NCI-H345 (cell line): ENCODE data around the gene CFLAR.
"Not testable (repeated sequence)": the region's sequence is repeated elsewhere in the genome, so short reads cannot be mapped to it uniquely, and the experiment has no call there.

Experiments used
- DNase-seq: peaks from one replicate; lab custom pipeline; 2025; lab: John Stamatoyannopoulos, UW

The CFLAR gene

GRCh38 chr2:201183365-201183727 lies 67.4 kb downstream of the CFLAR start:
- DNase-seq: no peak

GRCh38 chr2:201183835-201184234 lies 67.9 kb downstream of the CFLAR start:
- not testable (repeated sequence) for DNase-seq

- DNase-seq: not testable (repeated sequence)
Observed at GRCh38 chr2:201184248-201184647, 68.3 kb downstream of the CFLAR start.

DNA sequence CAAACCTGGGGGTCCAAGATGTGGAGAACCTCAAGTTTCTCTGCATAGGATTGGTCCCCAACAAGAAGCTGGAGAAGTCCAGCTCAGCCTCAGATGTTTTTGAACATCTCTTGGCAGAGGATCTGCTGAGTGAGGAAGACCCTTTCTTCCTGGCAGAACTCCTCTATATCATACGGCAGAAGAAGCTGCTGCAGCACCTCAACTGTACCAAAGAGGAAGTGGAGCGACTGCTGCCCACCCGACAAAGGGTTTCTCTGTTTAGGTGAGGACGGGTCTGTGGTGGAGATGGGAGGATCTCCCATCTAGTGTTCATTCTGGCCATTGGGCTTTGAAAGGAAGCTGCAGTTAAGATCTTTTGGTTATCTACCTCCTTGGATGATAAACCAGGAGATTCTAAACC lies 69.9 kb downstream of the CFLAR start:
- DNase-seq: no peak

DNA sequence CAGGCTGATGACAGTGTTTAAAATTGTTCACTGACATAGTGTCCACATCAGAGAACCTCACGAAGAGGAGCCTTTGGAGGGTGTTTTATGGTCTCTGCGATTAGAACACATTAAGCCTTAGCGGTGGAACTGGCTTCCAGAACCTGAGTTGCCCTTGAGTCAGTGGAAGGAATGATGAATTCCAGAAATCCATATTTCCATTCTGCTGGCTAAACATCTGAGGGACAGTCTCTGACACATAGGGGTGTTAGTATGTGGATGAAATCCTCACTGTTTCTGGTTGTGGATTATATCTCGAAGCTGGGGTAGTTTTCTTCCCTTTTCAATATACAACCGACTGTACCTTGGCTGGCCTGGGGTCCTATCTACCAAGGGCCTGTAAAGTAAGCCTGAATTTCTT lies 71.0 kb downstream of the CFLAR start:
- DNase-seq: no peak

DNA sequence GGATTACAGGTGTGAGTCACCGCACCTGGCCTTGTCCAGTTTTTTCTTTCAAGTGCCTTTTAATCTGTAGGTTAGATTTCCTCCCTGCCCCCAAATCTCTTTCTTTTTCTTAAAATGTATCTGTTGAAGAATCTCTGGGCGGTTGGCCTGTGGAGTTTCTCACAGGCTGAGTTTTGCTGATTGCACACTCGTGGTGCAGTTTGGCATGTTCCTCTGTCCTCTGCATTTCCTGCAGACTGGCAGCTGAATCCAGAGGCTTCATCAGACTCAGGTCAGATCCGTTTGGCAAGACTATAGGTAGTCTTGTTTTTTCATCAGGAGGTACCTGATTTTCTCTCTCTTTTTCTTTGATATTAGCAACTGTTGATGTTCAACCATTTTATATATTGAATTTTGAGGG lies 72.5 kb downstream of the CFLAR start:
- DNase-seq: no peak

GRCh38 chr2:201191132-201191875 lies 75.3 kb downstream of the CFLAR start:
- DNase-seq: no peak

DNA sequence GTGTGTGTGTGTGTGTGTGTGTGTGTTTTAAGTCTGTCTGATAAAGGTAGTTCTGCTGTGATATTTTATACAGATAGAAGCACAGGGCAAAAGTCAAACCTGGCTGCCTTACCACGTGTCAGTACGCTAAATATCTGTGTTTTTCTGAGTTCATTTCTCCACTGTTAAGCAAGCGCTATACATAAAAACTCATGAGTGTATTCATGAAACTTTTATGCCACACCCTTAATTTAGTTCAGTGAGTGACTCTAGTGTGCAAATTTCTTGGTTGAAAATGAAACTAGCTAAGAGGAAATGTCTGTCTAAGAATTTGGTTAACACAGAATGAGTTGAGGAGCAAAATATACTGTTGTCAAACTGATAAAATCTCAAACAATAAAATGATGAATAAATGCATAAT lies 78.1 kb downstream of the CFLAR start:
- DNase-seq: no peak

GRCh38 chr2:201195331-201195730 lies 79.4 kb downstream of the CFLAR start:
- DNase-seq: no peak

DNA sequence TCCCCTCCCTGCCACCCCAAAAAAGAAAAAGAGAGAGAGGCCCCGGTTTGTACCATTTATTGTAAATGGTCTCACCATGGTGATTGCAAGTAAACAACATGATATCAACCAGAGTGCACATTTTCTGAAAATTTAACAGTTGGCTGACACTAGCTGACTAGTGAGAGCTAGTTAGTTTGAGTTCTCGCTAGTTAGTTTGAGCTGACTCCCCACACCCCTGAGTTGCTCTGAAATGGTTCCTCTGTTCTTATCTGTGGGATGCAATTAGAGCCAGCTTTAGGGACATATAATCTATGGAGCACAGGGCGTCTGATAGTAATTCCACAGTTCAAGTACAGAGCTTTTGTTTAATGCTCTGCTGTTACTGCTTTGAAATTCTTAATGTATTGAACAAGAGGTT lies 80.0 kb downstream of the CFLAR start:
- DNase-seq: no peak

DNA sequence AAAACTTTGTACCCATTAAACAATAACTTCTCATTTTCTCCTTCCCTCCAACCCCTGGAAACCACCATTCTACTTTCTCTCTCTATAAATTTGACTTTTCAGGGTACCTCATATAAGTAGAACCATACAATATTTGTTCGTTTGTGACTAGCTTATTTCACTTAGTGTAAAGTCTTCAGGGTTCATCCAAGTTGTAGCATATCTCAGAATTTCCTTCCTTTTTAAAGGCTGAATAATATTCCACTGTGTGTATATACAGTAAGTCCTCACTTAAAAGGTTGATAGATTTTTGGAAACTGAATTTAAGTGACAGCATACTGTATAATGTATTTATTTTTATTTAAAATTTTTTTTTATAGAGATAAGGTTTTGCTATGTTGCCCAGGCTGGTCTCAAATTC lies 80.8 kb downstream of the CFLAR start:
- no peak for DNase-seq

DNA sequence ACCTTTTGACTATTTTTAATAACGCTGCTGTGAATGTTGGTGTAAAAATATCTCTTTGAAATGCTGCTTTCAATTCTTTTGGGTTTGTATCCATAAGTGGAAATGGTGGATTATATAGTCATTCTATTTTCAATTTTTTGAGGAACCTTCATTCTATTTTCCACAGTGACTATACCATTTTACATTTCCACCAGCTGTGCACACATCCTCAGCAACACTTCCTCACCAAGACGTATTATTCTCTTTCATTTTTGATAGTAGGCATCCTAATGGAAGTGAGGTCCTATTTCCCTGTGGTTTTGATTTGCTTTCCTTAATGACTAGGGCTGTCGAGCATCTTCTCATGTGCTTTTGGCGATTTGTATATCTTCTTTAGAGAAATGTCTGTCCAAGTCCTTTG lies 81.8 kb downstream of the CFLAR start:
- DNase-seq: no peak

DNA sequence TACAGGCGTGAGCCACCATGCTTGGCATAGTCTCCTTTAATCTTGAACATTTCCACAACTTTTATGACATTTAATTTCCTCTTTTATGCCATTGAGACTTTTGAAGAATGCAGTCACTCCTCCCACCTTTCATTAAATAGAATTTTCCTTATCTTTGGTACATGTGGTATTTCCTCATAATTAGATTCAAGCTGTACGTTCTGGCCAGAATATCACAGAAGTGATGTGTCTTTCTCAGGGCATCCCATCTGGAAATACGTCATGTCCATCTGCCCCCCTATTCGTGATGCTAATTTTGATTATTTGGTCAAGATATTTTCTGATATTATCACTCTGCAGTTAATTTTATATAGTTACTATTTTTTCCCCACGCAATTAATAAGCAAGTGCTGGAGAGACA lies 83.9 kb downstream of the CFLAR start:
- no peak for DNase-seq

DNA sequence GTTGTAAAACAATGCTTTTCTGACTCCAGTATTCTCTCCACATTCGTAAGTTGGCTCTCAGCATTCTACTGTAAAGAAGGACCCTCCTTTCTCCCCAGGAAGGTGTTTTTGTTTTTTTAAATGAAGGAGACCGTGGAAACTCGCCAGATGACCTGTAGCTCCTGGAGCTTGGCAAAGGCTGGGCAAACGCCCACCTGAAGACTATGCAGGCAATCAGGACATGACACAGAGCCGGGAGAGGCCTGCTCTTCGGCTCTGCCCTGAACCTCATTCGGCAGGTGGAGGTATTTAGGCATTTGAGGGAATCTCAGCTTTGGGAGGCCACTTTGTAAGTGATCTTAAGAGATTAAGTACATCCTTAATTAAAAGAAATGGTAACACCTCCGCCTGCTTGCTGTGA lies 84.4 kb downstream of the CFLAR start:
- no peak for DNase-seq

DNA sequence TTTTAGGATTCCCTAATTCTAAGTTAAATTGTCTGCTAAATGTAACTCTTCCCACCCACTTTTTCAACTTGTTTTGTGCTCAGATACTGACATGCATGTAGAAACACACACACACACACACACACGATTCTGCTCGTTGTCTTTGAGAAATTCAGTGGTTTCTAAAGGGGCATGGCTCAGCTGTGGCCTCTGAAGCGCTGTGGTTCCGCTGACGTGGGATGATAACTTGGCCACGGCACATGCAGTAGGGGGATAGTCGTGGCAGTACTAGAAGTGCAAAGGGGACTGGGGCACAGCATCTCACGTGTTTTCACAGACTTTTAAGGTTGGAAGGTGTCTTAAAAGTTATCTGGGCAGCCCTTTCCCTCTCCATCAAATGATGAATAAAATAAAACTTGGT lies 85.4 kb downstream of the CFLAR start:
- DNase-seq: no peak

- DNase-seq: no peak
Observed at GRCh38 chr2:201203916-201204654, 88.1 kb downstream of the CFLAR start.

- no peak for DNase-seq
Observed at GRCh38 chr2:201204655-201205514, 88.9 kb downstream of the CFLAR start.

- DNase-seq: no peak
Observed at GRCh38 chr2:201205515-201205849, 89.5 kb downstream of the CFLAR start.

DNA sequence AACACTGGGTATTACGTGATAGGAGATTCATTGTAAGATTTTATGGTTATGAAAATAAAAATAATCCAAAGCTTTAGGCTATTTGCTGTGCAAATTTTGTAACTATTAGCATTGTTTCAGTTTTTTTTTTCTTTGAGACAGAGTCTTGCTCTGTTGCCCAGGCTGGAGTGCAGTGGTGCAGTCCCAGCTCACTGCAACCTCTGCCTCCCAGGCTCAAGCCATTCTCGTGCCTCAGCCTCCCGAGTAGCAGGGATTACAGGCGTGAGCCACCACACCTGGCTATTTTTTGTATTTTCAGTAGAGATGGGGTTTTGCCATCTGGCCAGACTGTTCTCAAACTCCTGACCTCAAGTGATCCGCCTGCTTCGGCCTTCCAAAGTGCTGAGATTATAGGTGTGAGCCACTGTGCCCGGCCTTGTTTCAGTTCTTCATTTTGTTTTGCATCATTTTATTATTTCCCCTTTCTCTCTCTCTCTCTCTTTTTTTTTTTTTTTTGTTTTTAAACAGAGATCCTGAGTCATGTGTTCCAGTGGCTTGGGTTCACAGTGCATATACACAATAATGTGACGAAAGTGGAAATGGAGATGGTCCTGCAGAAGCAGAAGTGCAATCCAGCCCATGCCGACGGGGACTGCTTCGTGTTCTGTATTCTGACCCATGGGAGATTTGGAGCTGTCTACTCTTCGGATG lies 92.7 kb downstream of the CFLAR start:
- DNase-seq: no peak

- DNase-seq: no peak
Observed at GRCh38 chr2:201215963-201216362, 100.0 kb downstream of the CFLAR start.

GRCh38 chr2:201216918-201217317 lies 101.0 kb downstream of the CFLAR start:
- DNase-seq: no peak

GRCh38 chr2:201218780-201219179 lies 102.8 kb downstream of the CFLAR start:
- DNase-seq: no peak
